K562 (cell line): ENCODE results near the gene AUNIP. TPM values are rescaled to one million over a fixed set of nuclear protein-coding genes. Genes with fewer than 3 reads are reported as not detected.
A peak's percentile ranks its signal among the peaks of the same experiment; 100 is the strongest.

ENCODE experiments used
- CCAR2 ChIP-seq: fragments of 200-400 bp; formaldehyde crosslinking; IDR thresholded peaks from 2 replicates; pipeline ENCODE4 v1.6.1; 2017; ENCODE audit warnings: mild to moderate bottlenecking, low read depth, low read length
- MBD2 ChIP-seq: sonication (generic); IDR thresholded peaks from 2 replicates; pipeline ENCODE4 v1.6.1; 2016; ENCODE audit warnings: low read depth, borderline replicate concordance
- TAF9B ChIP-seq: fragments of 450-650 bp; IDR thresholded peaks from 2 replicates; pipeline ENCODE4 v1.6.1; 2018; ENCODE audit warnings: mild to moderate bottlenecking; ENCODE audit not compliant: partially characterized antibody
- TOE1 ChIP-seq, 2 experiments: fragments of 450-650 bp in 1 of 2; sonication (generic) in 1 of 2; formaldehyde crosslinking in 1 of 2; IDR thresholded peaks; 2 replicates each; pipeline versions ENCODE4 v1.7.1 to v1.8.0; 2016 to 2022; ENCODE audit warnings: borderline replicate concordance in 2 of 2, mild to moderate bottlenecking in 2 of 2, antibody characterized with exemption in 1 of 2, inconsistent platforms in 1 of 2, low read depth in 1 of 2, missing genetic modification reagents in 1 of 2, moderate library complexity in 1 of 2
- ZNF140 ChIP-seq: fragments of 250-450 bp; sonication (Bioruptor Pico); IDR thresholded peaks from 2 replicates; pipeline ENCODE4 v1.8.0; 2021; ENCODE audit warnings: moderate library complexity, mild to moderate bottlenecking, inconsistent platforms
- polyA plus RNA-seq, 8 experiments: library from polyadenylated mRNA; depleted of rRNA in 4 of 8; stranded (reverse) in 5 of 8; unstranded in 3 of 8; fragments of >200 nt; fragmentation: Nextera tagmentation in 2 of 8; fragmentation: Illumina TruSeq in 1 of 8; extraction: Ambion mirVana in 2 of 8; extraction: Trizol in 1 of 8; gene quantifications; 2 replicates each; pipeline versions ENCODE4 v1.2.1 to v1.2.3, GENCODE V29; 2011 to 2014; ENCODE audit warnings: inconsistent platforms in 1 of 8, missing spikeins in 1 of 8
- total RNA-seq, 7 experiments: library from RNA; depleted of rRNA in 6 of 7; stranded (reverse); fragments of >200 nt in 6 of 7; fragmentation: Illumina TruSeq in 2 of 7; extraction: Trizol in 2 of 7; gene quantifications; 2 replicates each; pipeline versions ENCODE4 v1.2.1 to v1.2.3, GENCODE V29; 2011 to 2021; ENCODE audit warnings: low replicate concordance in 1 of 7
- TF ChIP-seq, protein P1 (sequence below), 2 experiments: fragments of 450-650 bp in 1 of 2; IDR thresholded peaks; 2 replicates each; pipeline ENCODE4 v1.6.1; 2011 to 2017; ENCODE audit warnings: low read depth in 2 of 2, antibody characterized with exemption in 1 of 2, borderline replicate concordance in 1 of 2, low read length in 1 of 2, mild to moderate bottlenecking in 1 of 2, mixed read lengths in 1 of 2; ENCODE audit not compliant: control insufficient read depth in 1 of 2
- TF ChIP-seq, protein P2 (sequence below): sonication (generic); formaldehyde crosslinking; IDR thresholded peaks from 2 replicates; pipeline ENCODE4 v1.8.1; 2022; ENCODE audit warnings: missing genetic modification reagents
- TF ChIP-seq, protein P3 (sequence below), 2 experiments: IDR thresholded peaks; 2 replicates each; pipeline ENCODE4 v1.6.1; 2011; ENCODE audit warnings: borderline replicate concordance in 1 of 2, control low read depth in 1 of 2, low read depth in 1 of 2, low read length in 1 of 2, mild to moderate bottlenecking in 1 of 2, mixed read lengths in 1 of 2, moderate library complexity in 1 of 2; ENCODE audit not compliant: insufficient read depth in 1 of 2, insufficient read length in 1 of 2, poor library complexity in 1 of 2, severe bottlenecking in 1 of 2; ENCODE audit errors: extremely low read depth in 1 of 2
- TF ChIP-seq, protein P4 (sequence below): sonication (generic); formaldehyde crosslinking; IDR thresholded peaks from 2 replicates; pipeline ENCODE4 v1.9.0; 2022; ENCODE audit warnings: mild to moderate bottlenecking, missing genetic modification reagents

The AUNIP gene
- total and polyA plus RNA-seq, 9 of the 15 experiments (the other 6 are each of a cell fraction or from before 2014, with no cell fraction given): 12.1 to 53.8 (median 47.1) TPM

DNA sequence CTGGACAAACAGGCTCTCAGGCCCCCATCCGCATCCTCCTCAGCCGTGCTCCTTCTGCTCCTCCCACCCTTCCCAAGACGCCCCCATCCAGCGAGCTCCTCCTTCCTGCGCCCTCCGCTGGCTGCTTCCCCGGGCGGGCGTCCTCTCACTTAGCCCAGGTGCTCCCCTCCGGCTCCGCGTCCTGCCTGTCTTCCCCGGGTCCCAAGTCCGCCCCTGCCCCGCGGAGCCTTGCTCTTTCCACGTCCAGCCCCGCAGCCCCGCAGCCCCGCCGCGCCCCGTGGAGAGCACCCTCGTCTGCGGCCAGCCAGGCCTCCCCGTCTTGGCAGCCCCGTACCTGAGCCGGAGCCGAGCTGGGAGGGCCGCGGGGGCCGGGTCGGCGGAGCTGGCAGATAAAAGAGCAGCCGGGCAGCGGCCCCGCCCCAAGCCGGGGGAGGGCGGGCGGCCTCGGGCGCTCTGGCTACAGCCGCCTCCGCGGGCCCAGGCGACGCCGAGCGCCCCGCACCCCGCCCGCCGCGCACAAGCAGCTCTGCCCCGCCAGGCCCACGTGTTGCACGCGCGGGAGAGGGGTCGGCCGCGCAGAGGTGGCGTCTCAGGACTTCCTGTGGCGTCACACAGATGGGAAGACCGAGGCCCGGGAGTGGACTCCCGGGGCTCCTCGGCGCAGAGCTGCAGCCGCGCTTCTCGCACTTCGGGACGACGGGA lies 16.0 kb upstream of the AUNIP start, which contains the start of gene PAQR7 (continued):
- TF ChIP-seq, protein P1, sequence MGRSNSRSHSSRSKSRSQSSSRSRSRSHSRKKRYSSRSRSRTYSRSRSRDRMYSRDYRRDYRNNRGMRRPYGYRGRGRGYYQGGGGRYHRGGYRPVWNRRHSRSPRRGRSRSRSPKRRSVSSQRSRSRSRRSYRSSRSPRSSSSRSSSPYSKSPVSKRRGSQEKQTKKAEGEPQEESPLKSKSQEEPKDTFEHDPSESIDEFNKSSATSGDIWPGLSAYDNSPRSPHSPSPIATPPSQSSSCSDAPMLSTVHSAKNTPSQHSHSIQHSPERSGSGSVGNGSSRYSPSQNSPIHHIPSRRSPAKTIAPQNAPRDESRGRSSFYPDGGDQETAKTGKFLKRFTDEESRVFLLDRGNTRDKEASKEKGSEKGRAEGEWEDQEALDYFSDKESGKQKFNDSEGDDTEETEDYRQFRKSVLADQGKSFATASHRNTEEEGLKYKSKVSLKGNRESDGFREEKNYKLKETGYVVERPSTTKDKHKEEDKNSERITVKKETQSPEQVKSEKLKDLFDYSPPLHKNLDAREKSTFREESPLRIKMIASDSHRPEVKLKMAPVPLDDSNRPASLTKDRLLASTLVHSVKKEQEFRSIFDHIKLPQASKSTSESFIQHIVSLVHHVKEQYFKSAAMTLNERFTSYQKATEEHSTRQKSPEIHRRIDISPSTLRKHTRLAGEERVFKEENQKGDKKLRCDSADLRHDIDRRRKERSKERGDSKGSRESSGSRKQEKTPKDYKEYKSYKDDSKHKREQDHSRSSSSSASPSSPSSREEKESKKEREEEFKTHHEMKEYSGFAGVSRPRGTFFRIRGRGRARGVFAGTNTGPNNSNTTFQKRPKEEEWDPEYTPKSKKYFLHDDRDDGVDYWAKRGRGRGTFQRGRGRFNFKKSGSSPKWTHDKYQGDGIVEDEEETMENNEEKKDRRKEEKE (IDR thresholded peaks at IDR 0.05; ENCODE audit: borderline replicate concordance in 1 of 2, control insufficient read depth in 1 of 2, low read depth in 2 of 2, low read length in 1 of 2): no peak
- TF ChIP-seq MBD2 (no peak), TAF9B (no peak), TOE1 (IDR thresholded peaks at IDR 0.05; ENCODE audit: borderline replicate concordance) (peak; percentile 54; the same call in 1 of the 2 replicates), TOE1 (CRISPR knock-in tag; IDR thresholded peaks at IDR 0.05; ENCODE audit: borderline replicate concordance, low read depth) (peak; percentile 92), ZNF140 (CRISPR knock-in tag) (no peak), CCAR2 (no peak)
- TF ChIP-seq, protein P2, sequence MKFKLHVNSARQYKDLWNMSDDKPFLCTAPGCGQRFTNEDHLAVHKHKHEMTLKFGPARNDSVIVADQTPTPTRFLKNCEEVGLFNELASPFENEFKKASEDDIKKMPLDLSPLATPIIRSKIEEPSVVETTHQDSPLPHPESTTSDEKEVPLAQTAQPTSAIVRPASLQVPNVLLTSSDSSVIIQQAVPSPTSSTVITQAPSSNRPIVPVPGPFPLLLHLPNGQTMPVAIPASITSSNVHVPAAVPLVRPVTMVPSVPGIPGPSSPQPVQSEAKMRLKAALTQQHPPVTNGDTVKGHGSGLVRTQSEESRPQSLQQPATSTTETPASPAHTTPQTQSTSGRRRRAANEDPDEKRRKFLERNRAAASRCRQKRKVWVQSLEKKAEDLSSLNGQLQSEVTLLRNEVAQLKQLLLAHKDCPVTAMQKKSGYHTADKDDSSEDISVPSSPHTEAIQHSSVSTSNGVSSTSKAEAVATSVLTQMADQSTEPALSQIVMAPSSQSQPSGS (CRISPR knock-in tag): no peak
- TF ChIP-seq, protein P3, sequence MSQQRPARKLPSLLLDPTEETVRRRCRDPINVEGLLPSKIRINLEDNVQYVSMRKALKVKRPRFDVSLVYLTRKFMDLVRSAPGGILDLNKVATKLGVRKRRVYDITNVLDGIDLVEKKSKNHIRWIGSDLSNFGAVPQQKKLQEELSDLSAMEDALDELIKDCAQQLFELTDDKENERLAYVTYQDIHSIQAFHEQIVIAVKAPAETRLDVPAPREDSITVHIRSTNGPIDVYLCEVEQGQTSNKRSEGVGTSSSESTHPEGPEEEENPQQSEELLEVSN (IDR thresholded peaks at IDR 0.05; ENCODE audit: borderline replicate concordance in 1 of 2, extremely low read depth in 1 of 2, insufficient read depth in 1 of 2, insufficient read length in 1 of 2, low read depth in 1 of 2, low read length in 1 of 2, poor library complexity in 1 of 2, severe bottlenecking in 1 of 2): peak; percentile 99 to 100
- TF ChIP-seq, protein P4, sequence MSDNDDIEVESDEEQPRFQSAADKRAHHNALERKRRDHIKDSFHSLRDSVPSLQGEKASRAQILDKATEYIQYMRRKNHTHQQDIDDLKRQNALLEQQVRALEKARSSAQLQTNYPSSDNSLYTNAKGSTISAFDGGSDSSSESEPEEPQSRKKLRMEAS (CRISPR knock-in tag): peak; percentile 98
